HepG2 (cell line): Measurements from ENCODE around the gene EGLN1. TPM values are rescaled to one million over a fixed set of nuclear protein-coding genes. Genes with fewer than 3 reads are reported as not detected.
A peak's percentile ranks its signal among the peaks of the same experiment; 100 is the strongest.

ENCODE experiments used
- BHLHE40 ChIP-seq: IDR thresholded peaks from 2 replicates; pipeline ENCODE4 v1.6.1; 2011; ENCODE audit warnings: low read length, improper control_type of control experiment
- CREM ChIP-seq, 2 experiments: sonication (generic) in 1 of 2; formaldehyde crosslinking in 1 of 2; IDR thresholded peaks; 2 replicates each; pipeline versions ENCODE4 v1.4.0 to v1.6.1; 2016 to 2020; ENCODE audit warnings: antibody characterized with exemption in 1 of 2, mild to moderate bottlenecking in 1 of 2, missing genetic modification reagents in 1 of 2
- ESRRA ChIP-seq: sonication (generic); formaldehyde crosslinking; IDR thresholded peaks from 2 replicates; pipeline ENCODE4 v1.5.1; 2020; ENCODE audit warnings: mild to moderate bottlenecking, low read depth, missing genetic modification reagents
- FOXK2 ChIP-seq: fragments of 450-650 bp; IDR thresholded peaks from 2 replicates; pipeline ENCODE4 v1.6.1; 2016
- FOXM1 ChIP-seq: sonication (generic); formaldehyde crosslinking; IDR thresholded peaks from 2 replicates; pipeline ENCODE4 v1.5.0; 2020; ENCODE audit warnings: missing genetic modification reagents
- FOXO4 ChIP-seq: sonication (generic); formaldehyde crosslinking; conservative IDR thresholded peaks from 2 replicates; pipeline ENCODE4 v1.8.1; 2023; ENCODE audit warnings: missing genetic modification reagents
- MED1 ChIP-seq: sonication (generic); formaldehyde crosslinking; IDR thresholded peaks from 2 replicates; pipeline ENCODE4 v1.4.0; 2020; ENCODE audit warnings: missing genetic modification reagents
- PRMT3 ChIP-seq: sonication (generic); formaldehyde crosslinking; IDR thresholded peaks from 2 replicates; pipeline ENCODE4 v1.8.1; 2022; ENCODE audit warnings: low read depth, mild to moderate bottlenecking, moderate library complexity, missing genetic modification reagents, borderline replicate concordance
- REST ChIP-seq, 2 experiments: IDR thresholded peaks; 2 replicates each; pipeline ENCODE4 v1.6.1; 2011 to 2012; ENCODE audit warnings: low read length in 2 of 2, borderline replicate concordance in 1 of 2, low read depth in 1 of 2, mild to moderate bottlenecking in 1 of 2, moderate library complexity in 1 of 2
- STAT6 ChIP-seq: sonication (generic); formaldehyde crosslinking; IDR thresholded peaks from 2 replicates; pipeline ENCODE4 v1.4.0; 2020; ENCODE audit warnings: missing genetic modification reagents, mild to moderate bottlenecking, borderline replicate concordance
- ZEB1 ChIP-seq: IDR thresholded peaks from 2 replicates; pipeline ENCODE4 v1.6.1; 2012; ENCODE audit warnings: mild to moderate bottlenecking, low read depth, inconsistent platforms; ENCODE audit not compliant: insufficient replicate concordance
- ZNF503 ChIP-seq: sonication (generic); formaldehyde crosslinking; IDR thresholded peaks from 2 replicates; pipeline ENCODE4 v1.4.0; 2020; ENCODE audit warnings: missing genetic modification reagents
- ZNF550 ChIP-seq: sonication (generic); formaldehyde crosslinking; IDR thresholded peaks from 2 replicates; pipeline ENCODE4 v1.4.0; 2020; ENCODE audit warnings: mild to moderate bottlenecking, missing genetic modification reagents, borderline replicate concordance
- ZNF589 ChIP-seq: sonication (generic); formaldehyde crosslinking; conservative IDR thresholded peaks from 2 replicates; pipeline ENCODE4 v1.8.0; 2022; ENCODE audit warnings: mild to moderate bottlenecking, moderate library complexity, missing genetic modification reagents
- ZNF781 ChIP-seq: sonication (generic); formaldehyde crosslinking; IDR thresholded peaks from 2 replicates; pipeline ENCODE4 v1.5.1; 2020; ENCODE audit warnings: borderline replicate concordance, mild to moderate bottlenecking, missing genetic modification reagents; ENCODE audit errors: not compliant biosample characterization
- ZSCAN30 ChIP-seq: sonication (generic); formaldehyde crosslinking; IDR thresholded peaks from 2 replicates; pipeline ENCODE4 v1.5.0; 2020; ENCODE audit warnings: mild to moderate bottlenecking, missing genetic modification reagents
- polyA plus RNA-seq, 8 experiments: library from polyadenylated mRNA; depleted of rRNA in 3 of 8; stranded (reverse) in 7 of 8; unstranded in 1 of 8; fragments of >200 nt; fragmentation: Illumina TruSeq in 4 of 8; extraction: Trizol in 4 of 8; gene quantifications; 2 replicates each; pipeline versions ENCODE4 v1.2.1 to v1.2.3, GENCODE V29; 2011 to 2016; ENCODE audit warnings: low read depth in 4 of 8, missing spikeins in 1 of 8, mixed read lengths in 1 of 8; ENCODE audit not compliant: insufficient read depth in 1 of 8
- total RNA-seq, 5 experiments: library from RNA; depleted of rRNA; stranded (reverse); fragments of >200 nt; fragmentation: Illumina TruSeq; extraction: Trizol; gene quantifications; 2 replicates each; pipeline ENCODE4 v1.2.3, GENCODE V29; 2016; ENCODE audit warnings: low read depth in 1 of 5

The EGLN1 gene
- total and polyA plus RNA-seq, 2 of the 13 experiments (the other 11 are each of a cell fraction or from before 2014, with no cell fraction given), result 34.4 to 44.1 TPM

GRCh38 chr1:231337472-231338269 lies 84.4 kb downstream of the EGLN1 start, which contains the start of gene EXOC8 (continued):
- TF ChIP-seq ZNF503 (CRISPR knock-in tag) (no peak), PRMT3 (no peak; the same call in 1 of the 2 replicates), FOXM1 (CRISPR knock-in tag) (no peak), ZNF781 (CRISPR knock-in tag) (no peak), BHLHE40 (no peak), FOXO4 (CRISPR knock-in tag) (no peak), FOXK2 (peak; percentile 71; the same call in 1 of the 2 replicates), MED1 (CRISPR knock-in tag) (no peak; the same call in 1 of the 2 replicates), ESRRA (no peak; the same call in 1 of the 2 replicates), CREM (IDR thresholded peaks at IDR 0.05) (peak; percentile 81), CREM (CRISPR knock-in tag; IDR thresholded peaks at IDR 0.05) (no peak), ZNF589 (CRISPR knock-in tag) (0 out of 2 replicates have a peak, but pooled peaks have one; percentile 52), ZNF550 (CRISPR knock-in tag) (no peak), STAT6 (peak; percentile 54; the same call in 1 of the 2 replicates), ZEB1 (no peak), ZSCAN30 (CRISPR knock-in tag) (no peak), REST (IDR thresholded peaks at IDR 0.05; ENCODE audit: borderline replicate concordance in 1 of 2, low read depth in 1 of 2, low read length in 2 of 2) (no peak)
